BE2C (cell line): ENCODE results near the gene JAGN1.
"Not testable (repeated sequence)": the region's sequence is repeated elsewhere in the genome, so short reads cannot be mapped to it uniquely, and the experiment has no call there.

Experiments used
- DNase-seq: peaks from one replicate; pipeline ENCODE4 v3.0.0-alpha.2; 2020
- H3K27me3 ChIP-seq: fragments of 250-450 bp; sonication (Bioruptor Pico); 2 replicates; pipeline ENCODE4 v1.5.1; 2020; ENCODE audit warnings: mild to moderate bottlenecking
- H3K36me3 ChIP-seq: fragments of 250-450 bp; sonication (Bioruptor Pico); 2 replicates; pipeline ENCODE4 v1.5.1; 2020; ENCODE audit warnings: mild to moderate bottlenecking
- H3K4me1 ChIP-seq: fragments of 250-450 bp; sonication (Bioruptor Pico); 2 replicates; pipeline ENCODE4 v1.5.1; 2020
- H3K4me3 ChIP-seq: 2 replicates; pipeline ENCODE4 v1.5.1; 2011; ENCODE audit warnings: low read depth, low read length
- H3K9me3 ChIP-seq: fragments of 250-450 bp; sonication (Bioruptor Pico); 2 replicates; pipeline ENCODE4 v1.5.1; 2020
- CTCF ChIP-seq: IDR thresholded peaks from 2 replicates; pipeline ENCODE4 v1.5.1; 2012; ENCODE audit warnings: mild to moderate bottlenecking, low read depth, low read length

Gene JAGN1

GRCh38 chr3:9897408-9898372, 7.3 kb downstream of the JAGN1 start:
- no peak for DNase-seq
- H3K4me1 ChIP-seq, result no peaks in the 10 kb centered on the region

GRCh38 chr3:9898467-9899241, 8.2 kb downstream of the JAGN1 start:
- Histone ChIP-seq H3K36me3 (peaks cover 1% of the 10 kb centered on the region; the same call in 1 of the 2 replicates), H3K4me3 (no peak overlapping the region), H3K9me3 (no peaks in the 10 kb centered on the region), H3K4me1 (no peaks in the 10 kb centered on the region), H3K27me3 (no peaks in the 10 kb centered on the region)
- no peak for TF ChIP-seq CTCF
- no peak for DNase-seq

More at GRCh38 chr3:9897408-9898372, 7.3 kb downstream of the JAGN1 start:
- Histone ChIP-seq H3K4me3 (no peak overlapping the region), H3K36me3 (peaks cover 11% of the 10 kb centered on the region), H3K27me3 (no peaks in the 10 kb centered on the region), H3K9me3 (no peaks in the 10 kb centered on the region)
- TF ChIP-seq CTCF, result no peak

- no peaks in the 10 kb centered on the region for H3K9me3 ChIP-seq
- H3K4me3 ChIP-seq, result no peak overlapping the region
- no peak for TF ChIP-seq CTCF
- H3K36me3 ChIP-seq, result no peaks in the 10 kb centered on the region
- no peaks in the 10 kb centered on the region for H3K4me1 ChIP-seq
- no peaks in the 10 kb centered on the region for H3K27me3 ChIP-seq
- DNase-seq, result no peak
Observed at GRCh38 chr3:9899289-9899791, 8.9 kb downstream of the JAGN1 start.

- not testable (repeated sequence) for H3K36me3 ChIP-seq, H3K9me3 ChIP-seq, H3K4me1 ChIP-seq, DNase-seq, H3K27me3 ChIP-seq, H3K4me3 ChIP-seq
Observed at GRCh38 chr3:9900965-9901415, 10.6 kb downstream of the JAGN1 start.

GRCh38 chr3:9901967-9902366, 11.6 kb downstream of the JAGN1 start:
- DNase-seq, result no peak
- no peaks in the 10 kb centered on the region for H3K27me3 ChIP-seq
- H3K4me1 ChIP-seq, result no peaks in the 10 kb centered on the region
- H3K4me3 ChIP-seq, result no peak overlapping the region
- no peaks in the 10 kb centered on the region for H3K36me3 ChIP-seq
- TF ChIP-seq CTCF, result no peak
- H3K9me3 ChIP-seq, result no peaks in the 10 kb centered on the region

GRCh38 chr3:9902372-9903237, 12.2 kb downstream of the JAGN1 start, which contains the start of gene IL17RE:
IL17RE (plus strand) TSS chr3:9902848; CDS start chr3:9902933, 85 bp downstream.
- H3K4me3 ChIP-seq, result no peak within 1 kb of the TSS
- DNase-seq, result no peak

More at GRCh38 chr3:9902372-9903237, 12.2 kb downstream of the JAGN1 start, which contains the start of gene IL17RE:
- Histone ChIP-seq H3K4me1 (no peaks in the 10 kb centered on the region), H3K27me3 (no peaks in the 10 kb centered on the region), H3K9me3 (no peaks in the 10 kb centered on the region), H3K36me3 (no peaks in the 10 kb centered on the region)
- no peak for TF ChIP-seq CTCF
